Effector memory CD8-positive, alpha-beta T cell (primary cell): ENCODE measurements around the gene PDE6G.

Experiments
- ATAC-seq: fragments of 150-1000 bp; cut with Tn5 transposase; replicated peaks from 2 replicates; pipeline ENCODE4 v1.10.0; 2021; ENCODE audit warnings: mild to moderate bottlenecking, moderate library complexity
- DNase-seq, 3 experiments: peaks; one replicate each; pipeline ENCODE4 v3.0.0; 2021
- H3K27ac Mint-ChIP-seq, 2 donors: one replicate each; pipeline ENCODE4 v1.8.0; 2022; ENCODE audit warnings: mild to moderate bottlenecking in 2 of 2, mixed read lengths in 2 of 2, moderate library complexity in 2 of 2
- H3K27me3 Mint-ChIP-seq, 2 donors: one replicate each; pipeline ENCODE4 v1.8.0; 2022; ENCODE audit warnings: mixed read lengths in 2 of 2
- H3K36me3 Mint-ChIP-seq: one replicate; pipeline ENCODE4 v1.8.0; 2022; ENCODE audit warnings: mild to moderate bottlenecking, moderate library complexity, mixed read lengths; ENCODE audit not compliant: insufficient read depth
- H3K4me1 Mint-ChIP-seq, 2 donors: one replicate each; pipeline ENCODE4 v1.8.0; 2022; ENCODE audit warnings: low read depth in 2 of 2, mixed read lengths in 2 of 2
- H3K4me3 Mint-ChIP-seq, 2 donors: one replicate each; pipeline ENCODE4 v1.8.0; 2022; ENCODE audit warnings: mild to moderate bottlenecking in 2 of 2, mixed read lengths in 2 of 2, moderate library complexity in 2 of 2
- H3K9me3 Mint-ChIP-seq, 2 donors: one replicate each; pipeline ENCODE4 v1.8.0; 2022; ENCODE audit warnings: mixed read lengths in 2 of 2

PDE6G gene

GRCh38 chr17:81616877-81617276 lies 39.5 kb downstream of the PDE6G start:
- peaks cover 74% of the 10 kb centered on the region for H3K36me3 Mint-ChIP-seq
- no peaks in the 10 kb centered on the region for H3K27me3 Mint-ChIP-seq
- H3K27ac Mint-ChIP-seq, result peak overlapping the region in 1 of 2 donors; percentile 73
- no peak overlapping the region for H3K4me3 Mint-ChIP-seq
- no peaks in the 10 kb centered on the region for H3K9me3 Mint-ChIP-seq
- peaks cover 24 to 33% of the 10 kb centered on the region in 2 donors for H3K4me1 Mint-ChIP-seq
- ATAC-seq (no peak), DNase-seq (no peak)

- Mint-ChIP-seq H3K27ac (peak overlapping the region; percentile 63 to 75), H3K4me1 (peaks cover 24 to 27% of the 10 kb centered on the region in 2 donors), H3K36me3 (peaks cover 66% of the 10 kb centered on the region), H3K27me3 (no peaks in the 10 kb centered on the region), H3K9me3 (no peaks in the 10 kb centered on the region), H3K4me3 (no peak overlapping the region)
- DNase-seq (no peak), ATAC-seq (no peak)
Observed at GRCh38 chr17:81615401-81615930, 40.9 kb downstream of the PDE6G start.

GRCh38 chr17:81612172-81612970 lies 44.0 kb downstream of the PDE6G start:
- H3K36me3 Mint-ChIP-seq, result peaks cover 75% of the 10 kb centered on the region
- DNase-seq (no peak), ATAC-seq (no peak)
- no peak overlapping the region for H3K27ac Mint-ChIP-seq
- no peak overlapping the region for H3K4me3 Mint-ChIP-seq
- peaks cover 27 to 28% of the 10 kb centered on the region in 2 donors for H3K4me1 Mint-ChIP-seq
- no peaks in the 10 kb centered on the region for H3K9me3 Mint-ChIP-seq
- H3K27me3 Mint-ChIP-seq, result no peaks in the 10 kb centered on the region

- Mint-ChIP-seq H3K27ac (no peak overlapping the region), H3K27me3 (no peaks in the 10 kb centered on the region), H3K4me3 (no peak overlapping the region), H3K9me3 (no peaks in the 10 kb centered on the region), H3K4me1 (peaks cover 10 to 15% of the 10 kb centered on the region in 2 donors), H3K36me3 (peaks cover 78% of the 10 kb centered on the region)
- ATAC-seq, result no peak
- DNase-seq, result no peak
Observed at GRCh38 chr17:81609541-81610311, 46.6 kb downstream of the PDE6G start.

GRCh38 chr17:81608605-81609004 lies 47.7 kb downstream of the PDE6G start:
- H3K9me3 Mint-ChIP-seq, result no peaks in the 10 kb centered on the region
- H3K27me3 Mint-ChIP-seq, result no peaks in the 10 kb centered on the region
- no peak overlapping the region for H3K4me3 Mint-ChIP-seq
- ATAC-seq (no peak), DNase-seq (no peak)
- H3K36me3 Mint-ChIP-seq, result peaks cover 78% of the 10 kb centered on the region
- peak overlapping the region in 1 of 2 donors; percentile 35 for H3K27ac Mint-ChIP-seq
- H3K4me1 Mint-ChIP-seq, result peaks cover 2 to 6% of the 10 kb centered on the region in 2 donors

- H3K9me3 Mint-ChIP-seq, result no peaks in the 10 kb centered on the region
- peaks cover 72% of the 10 kb centered on the region for H3K36me3 Mint-ChIP-seq
- no peak overlapping the region for H3K27ac Mint-ChIP-seq
- ATAC-seq, result no peak
- no peak for DNase-seq
- peaks cover 0 to 6% of the 10 kb centered on the region in 2 donors for H3K4me1 Mint-ChIP-seq
- no peak overlapping the region for H3K4me3 Mint-ChIP-seq
- no peaks in the 10 kb centered on the region for H3K27me3 Mint-ChIP-seq
Observed at GRCh38 chr17:81608082-81608481, 48.3 kb downstream of the PDE6G start.

- no peaks in the 10 kb centered on the region for H3K9me3 Mint-ChIP-seq
- H3K4me1 Mint-ChIP-seq, result peaks cover 0 to 6% of the 10 kb centered on the region in 2 donors
- DNase-seq (no peak), ATAC-seq (no peak)
- no peak overlapping the region for H3K27ac Mint-ChIP-seq
- no peak overlapping the region for H3K4me3 Mint-ChIP-seq
- peaks cover 66% of the 10 kb centered on the region for H3K36me3 Mint-ChIP-seq
- H3K27me3 Mint-ChIP-seq, result no peaks in the 10 kb centered on the region
Observed at GRCh38 chr17:81607431-81607830, 48.9 kb downstream of the PDE6G start.

GRCh38 chr17:81603846-81604610 lies 52.3 kb downstream of the PDE6G start:
- H3K27me3 Mint-ChIP-seq, result no peaks in the 10 kb centered on the region
- H3K4me3 Mint-ChIP-seq, result no peak overlapping the region
- ATAC-seq (no peak), DNase-seq (no peak)
- H3K27ac Mint-ChIP-seq, result no peak overlapping the region
- H3K4me1 Mint-ChIP-seq, result peaks cover 5 to 7% of the 10 kb centered on the region in 2 donors
- peaks cover 71% of the 10 kb centered on the region for H3K36me3 Mint-ChIP-seq
- H3K9me3 Mint-ChIP-seq, result no peaks in the 10 kb centered on the region

- ATAC-seq (peak; percentile 89), DNase-seq (peak; percentile 40 to 48 (median 47))
- peak overlapping the region; percentile 34 to 76 for H3K27ac Mint-ChIP-seq
- no peaks in the 10 kb centered on the region for H3K9me3 Mint-ChIP-seq
- no peaks in the 10 kb centered on the region for H3K27me3 Mint-ChIP-seq
- peaks cover 5 to 13% of the 10 kb centered on the region in 2 donors for H3K4me1 Mint-ChIP-seq
- peaks cover 75% of the 10 kb centered on the region for H3K36me3 Mint-ChIP-seq
- H3K4me3 Mint-ChIP-seq, result no peak overlapping the region
Observed at GRCh38 chr17:81601525-81602120, 54.7 kb downstream of the PDE6G start.
